GM18499 (cell line): ENCODE results near the gene CHAF1A.

Source experiments
- ATAC-seq: cut with Tn5 transposase; IDR thresholded peaks from one replicate; pipeline ENCODE4 v1.9.1; 2021; ENCODE audit warnings: moderate number of reproducible peaks; ENCODE audit not compliant: insufficient read depth, unreplicated experiment

The CHAF1A gene

GRCh38 chr19:4376991-4377781 lies 25.3 kb upstream of the CHAF1A start:
- ATAC-seq = no peak

- no peak for ATAC-seq
Observed at GRCh38 chr19:4378886-4379285, 23.6 kb upstream of the CHAF1A start.

- no peak for ATAC-seq
Observed at GRCh38 chr19:4379383-4380253, 22.8 kb upstream of the CHAF1A start.

- no peak for ATAC-seq
Observed at GRCh38 chr19:4380254-4380727, 22.1 kb upstream of the CHAF1A start.

GRCh38 chr19:4385291-4386040 lies 17.0 kb upstream of the CHAF1A start:
- no peak for ATAC-seq

- ATAC-seq = no peak
Observed at GRCh38 chr19:4386041-4386782, 16.2 kb upstream of the CHAF1A start.

GRCh38 chr19:4388337-4389063 lies 13.9 kb upstream of the CHAF1A start:
- ATAC-seq = no peak

GRCh38 chr19:4389064-4389375 lies 13.4 kb upstream of the CHAF1A start:
- ATAC-seq = no peak

GRCh38 chr19:4389511-4390016 lies 12.9 kb upstream of the CHAF1A start:
- ATAC-seq = no peak

- ATAC-seq = no peak
Observed at GRCh38 chr19:4390017-4390566, 12.3 kb upstream of the CHAF1A start.

GRCh38 chr19:4390567-4391305 lies 11.7 kb upstream of the CHAF1A start:
- ATAC-seq = no peak

GRCh38 chr19:4391306-4391693 lies 11.1 kb upstream of the CHAF1A start:
- no peak for ATAC-seq

GRCh38 chr19:4391701-4392483 lies 10.5 kb upstream of the CHAF1A start:
- ATAC-seq = no peak

GRCh38 chr19:4393947-4394590 lies 8.4 kb upstream of the CHAF1A start:
- ATAC-seq = no peak

- ATAC-seq = no peak
Observed at GRCh38 chr19:4396949-4397783, 5.3 kb upstream of the CHAF1A start.

- ATAC-seq = no peak
Observed at GRCh38 chr19:4399812-4400134, 2.7 kb upstream of the CHAF1A start.
